GM21360 (cell line): ENCODE data around the gene ARMC8.

ENCODE experiments used
- ATAC-seq: cut with Tn5 transposase; IDR thresholded peaks from one replicate; pipeline ENCODE4 v1.9.1; 2021; ENCODE audit warnings: mild to moderate bottlenecking, moderate library complexity; ENCODE audit not compliant: unreplicated experiment

The ARMC8 gene

DNA sequence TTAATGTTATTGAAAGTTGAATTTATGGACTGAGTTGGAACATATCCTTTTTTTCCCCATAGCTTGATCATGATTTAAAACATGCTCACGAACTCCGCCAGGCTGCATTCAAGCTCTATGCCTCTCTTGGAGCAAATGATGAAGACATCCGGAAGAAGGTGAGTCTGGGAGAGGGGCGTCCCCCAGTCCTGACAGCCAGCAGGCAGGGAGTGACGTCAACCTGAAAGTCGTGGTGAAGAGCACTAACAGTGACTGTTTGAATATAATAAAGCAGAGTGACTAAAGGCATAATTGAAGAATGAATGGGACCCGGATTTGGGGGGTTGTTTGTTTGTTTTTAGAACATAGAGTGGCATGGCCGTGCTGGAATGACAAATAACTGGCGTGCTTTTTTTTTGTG is 57.9 kb downstream of the ARMC8 start:
- no peak for ATAC-seq

DNA sequence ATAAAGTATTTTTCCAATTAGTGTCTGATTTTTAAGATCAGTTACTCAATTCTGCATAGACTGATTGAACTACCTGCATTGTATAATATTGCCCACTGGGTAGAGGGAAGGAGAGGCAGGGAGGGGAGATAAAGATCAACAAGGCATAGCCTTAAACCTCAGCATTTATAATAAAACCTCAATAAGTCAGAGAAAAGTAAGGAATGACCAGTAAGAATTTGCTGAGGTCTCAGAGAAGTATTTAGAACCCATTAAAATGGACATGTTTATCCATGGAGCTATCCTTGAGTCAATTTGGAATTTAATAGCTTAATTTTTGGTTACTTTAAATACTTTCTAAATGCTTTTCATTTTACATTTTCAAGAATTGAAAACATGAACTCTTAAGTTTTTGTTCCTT is 62.5 kb downstream of the ARMC8 start:
- no peak for ATAC-seq

DNA sequence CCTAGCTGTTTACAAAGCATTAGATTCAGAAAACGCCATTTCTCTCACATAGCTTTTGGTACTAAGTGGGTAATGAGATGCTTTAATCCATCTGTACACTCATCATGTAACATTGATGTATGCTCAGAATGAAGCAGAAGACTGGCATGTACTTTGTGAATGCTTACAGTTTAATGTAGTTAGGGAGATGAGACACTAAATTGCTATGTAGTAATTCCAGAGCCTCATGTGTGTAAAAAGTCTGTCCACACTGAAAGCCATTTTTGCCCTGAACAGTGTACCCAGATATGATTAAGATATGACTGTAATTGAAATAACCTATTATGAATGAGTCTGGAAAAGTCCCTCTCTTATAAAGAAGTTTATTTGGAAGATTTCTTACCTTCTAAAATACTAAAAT is 66.5 kb downstream of the ARMC8 start:
- ATAC-seq: no peak

DNA sequence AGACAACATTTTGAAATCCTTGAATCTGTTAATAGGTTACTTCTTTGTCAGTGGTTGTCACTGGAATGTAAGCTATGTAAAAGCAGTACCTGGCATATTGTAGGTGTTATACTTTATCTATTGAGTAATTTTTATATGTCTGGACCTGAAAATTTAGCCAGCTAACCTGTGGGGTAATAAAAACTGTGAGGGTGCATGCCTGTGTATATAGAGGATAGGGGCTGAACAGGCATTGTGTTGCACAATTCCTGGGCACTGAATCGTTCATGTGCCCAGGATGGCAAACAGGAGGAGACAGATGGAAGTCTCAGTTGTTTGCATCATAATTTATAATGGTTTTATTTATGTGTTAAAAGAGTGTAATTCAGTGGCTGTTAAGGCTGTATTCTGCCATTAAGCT is 67.1 kb downstream of the ARMC8 start:
- ATAC-seq: no peak

DNA sequence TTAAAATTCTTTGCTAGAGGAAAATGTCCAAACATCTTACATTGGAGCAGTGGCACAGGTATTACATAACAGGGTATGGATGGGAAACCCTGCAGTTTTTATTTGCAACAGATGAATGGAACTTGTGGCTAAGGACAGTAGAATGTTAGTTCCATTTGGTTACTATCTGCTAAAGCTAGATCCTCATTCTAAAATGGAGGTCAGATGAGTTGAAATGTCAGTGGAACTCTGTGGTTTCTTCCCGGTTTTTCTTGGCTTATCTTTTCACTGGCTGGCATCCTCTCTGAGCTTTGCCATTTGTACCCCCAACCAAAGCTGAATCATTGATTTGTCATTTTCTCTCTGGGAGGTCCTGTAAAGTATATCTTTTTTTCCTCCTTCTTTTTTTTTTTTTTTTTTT is 68.9 kb downstream of the ARMC8 start:
- no peak for ATAC-seq

DNA sequence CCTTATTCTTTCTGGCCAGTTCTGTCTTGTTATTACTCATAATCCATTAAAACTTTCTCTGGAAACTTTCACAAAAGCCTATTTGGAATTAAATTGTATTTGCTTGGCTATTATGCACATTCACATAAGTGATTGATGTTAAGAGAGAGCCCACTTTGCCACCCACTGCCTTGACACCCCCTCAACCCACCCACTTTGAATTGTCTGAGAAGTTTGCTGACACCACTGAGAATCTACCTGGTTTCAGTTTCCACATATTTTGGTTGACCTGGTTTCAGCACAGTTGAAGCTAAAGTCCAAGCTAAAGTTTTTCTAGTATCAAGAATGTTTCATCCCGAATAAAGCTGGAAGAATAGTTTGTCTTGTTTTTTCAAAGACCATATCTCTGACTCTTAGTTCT is 70.9 kb downstream of the ARMC8 start:
- ATAC-seq: no peak

DNA sequence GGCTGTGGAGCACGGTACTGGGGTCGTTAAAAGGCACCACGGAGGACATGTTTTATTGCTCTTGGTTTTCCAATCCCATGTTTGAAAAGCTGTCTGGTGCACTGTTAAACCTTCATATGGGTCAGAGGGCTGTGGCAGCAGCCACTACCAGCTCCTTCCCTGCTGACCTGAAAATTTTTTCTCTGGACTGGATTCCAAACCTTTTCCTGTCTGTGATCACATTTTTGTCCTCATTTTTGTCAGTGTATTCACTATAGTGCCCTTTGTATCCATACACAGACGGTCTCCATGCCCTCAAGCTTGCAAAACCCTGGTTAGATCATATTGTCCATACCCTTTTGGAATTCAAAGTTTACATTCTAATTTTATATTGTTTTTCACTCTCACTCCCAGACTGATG is 72.0 kb downstream of the ARMC8 start:
- ATAC-seq: no peak

DNA sequence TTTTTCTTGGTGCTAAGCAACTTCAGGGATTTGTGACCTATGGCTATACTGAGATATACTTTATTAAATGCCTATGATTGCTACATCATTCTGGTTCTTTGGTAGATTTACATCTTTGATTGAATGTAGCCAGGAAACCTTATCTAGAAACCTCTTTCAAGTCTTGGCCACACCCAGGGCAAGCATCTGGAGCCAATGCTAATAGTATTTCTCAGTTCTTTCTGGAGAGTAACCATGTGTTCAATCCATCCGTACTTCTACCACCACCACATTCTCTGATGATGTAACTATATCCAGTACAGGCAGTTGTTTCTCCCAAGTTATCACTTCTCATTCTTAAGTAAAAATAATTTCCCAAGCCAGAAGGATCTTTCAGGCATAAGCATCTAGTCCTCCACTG is 73.5 kb downstream of the ARMC8 start:
- no peak for ATAC-seq

DNA sequence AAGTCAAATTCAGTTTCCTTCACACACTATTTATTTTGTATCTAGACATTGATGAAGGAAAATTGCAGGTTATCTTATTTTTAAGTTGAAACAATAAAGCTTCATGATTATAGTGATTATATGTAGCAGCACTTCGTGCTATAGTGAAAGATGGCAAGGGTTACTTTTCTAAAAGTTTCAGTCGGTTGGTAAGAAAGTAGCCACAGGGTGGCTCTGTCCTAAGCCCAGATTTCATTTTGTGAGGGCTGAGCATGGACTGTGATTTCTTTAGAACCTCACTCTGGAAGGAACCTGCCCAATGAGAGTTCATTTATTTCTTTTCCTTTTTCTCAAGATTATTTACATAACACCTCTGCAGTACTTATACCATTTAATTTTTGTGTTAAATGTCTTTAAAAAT is 76.0 kb downstream of the ARMC8 start:
- ATAC-seq: no peak

DNA sequence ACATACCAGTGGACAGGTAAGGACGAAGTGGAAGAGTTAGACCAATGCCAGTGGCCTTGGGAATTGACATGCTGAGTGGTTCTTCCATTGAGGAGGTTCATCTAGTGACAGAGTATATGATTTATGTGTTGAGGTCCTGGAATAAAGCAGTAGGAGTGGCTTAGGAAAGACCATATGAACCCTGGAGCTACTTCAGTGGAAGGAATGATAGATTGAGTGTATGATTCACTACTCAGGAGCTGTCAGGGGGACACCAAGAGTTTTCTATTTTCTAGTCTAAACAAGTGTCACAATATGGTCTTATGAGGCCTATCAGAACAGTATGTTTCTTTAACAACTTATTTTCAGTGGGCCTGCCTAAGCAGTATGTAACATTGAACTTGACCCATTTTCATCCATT is 78.6 kb downstream of the ARMC8 start:
- ATAC-seq: no peak

DNA sequence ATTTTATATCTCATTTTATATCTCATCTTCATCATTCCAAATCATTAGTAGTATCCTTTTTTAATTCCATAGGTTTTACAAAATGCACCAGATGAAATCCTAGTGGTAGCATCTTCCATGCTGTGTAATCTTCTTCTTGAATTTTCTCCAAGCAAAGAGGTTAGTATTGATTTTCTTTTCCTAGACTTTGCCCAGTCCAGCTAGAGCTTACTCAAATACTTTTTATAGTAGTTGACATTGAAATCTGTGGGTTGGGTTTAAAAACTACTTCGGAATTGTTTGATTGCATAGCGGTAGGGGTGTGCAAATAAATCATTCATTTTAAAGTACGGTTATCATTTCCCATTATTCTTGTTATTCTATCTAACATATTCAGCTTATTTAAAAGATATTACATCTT is 80.0 kb downstream of the ARMC8 start:
- ATAC-seq: no peak

DNA sequence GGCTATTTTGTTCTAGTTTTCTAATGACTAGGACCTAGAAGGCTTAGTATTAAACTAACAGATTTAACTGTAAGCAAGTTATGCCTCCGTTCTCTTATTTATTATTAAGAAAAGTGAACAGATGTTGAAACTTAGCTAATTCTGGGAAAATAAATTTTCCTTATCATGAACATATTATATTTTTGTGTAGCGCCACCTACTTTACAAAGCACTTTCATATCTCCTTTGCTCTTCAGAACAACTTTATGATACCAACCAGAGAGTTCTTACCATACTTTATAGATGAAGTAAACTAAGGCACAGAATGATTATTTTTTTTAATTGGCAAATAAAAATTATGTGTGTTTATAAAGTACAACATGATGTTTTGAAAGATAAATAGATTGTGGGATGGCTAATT is 83.1 kb downstream of the ARMC8 start:
- no peak for ATAC-seq

DNA sequence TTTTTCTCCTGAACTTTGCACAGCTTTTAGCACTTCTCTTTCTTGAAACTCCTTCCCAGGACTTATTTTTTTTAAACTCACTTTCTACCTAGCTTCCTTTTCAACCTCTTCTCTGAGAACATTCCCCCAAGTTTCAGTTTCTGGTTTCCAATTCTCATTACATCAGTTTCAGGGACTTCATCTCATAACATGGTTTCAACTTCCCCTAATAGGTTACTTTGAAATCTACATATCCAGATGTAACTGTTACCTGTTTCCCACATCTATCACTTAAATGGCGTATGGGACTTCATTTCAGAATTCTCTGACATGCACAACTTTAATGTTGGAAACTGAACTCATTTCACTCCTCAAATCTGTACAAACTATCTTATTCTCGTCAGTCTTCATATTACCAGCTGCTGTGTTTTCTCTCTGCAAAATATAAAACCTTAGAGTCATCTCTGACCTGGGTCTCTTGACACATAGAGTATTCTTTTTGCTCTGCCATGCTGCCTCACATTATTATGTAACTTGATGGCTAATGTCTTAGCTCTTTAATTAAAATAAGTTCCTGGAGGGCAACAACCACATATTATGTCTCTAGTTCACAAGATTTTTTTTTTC is 84.2 kb downstream of the ARMC8 start:
- ATAC-seq: no peak

DNA sequence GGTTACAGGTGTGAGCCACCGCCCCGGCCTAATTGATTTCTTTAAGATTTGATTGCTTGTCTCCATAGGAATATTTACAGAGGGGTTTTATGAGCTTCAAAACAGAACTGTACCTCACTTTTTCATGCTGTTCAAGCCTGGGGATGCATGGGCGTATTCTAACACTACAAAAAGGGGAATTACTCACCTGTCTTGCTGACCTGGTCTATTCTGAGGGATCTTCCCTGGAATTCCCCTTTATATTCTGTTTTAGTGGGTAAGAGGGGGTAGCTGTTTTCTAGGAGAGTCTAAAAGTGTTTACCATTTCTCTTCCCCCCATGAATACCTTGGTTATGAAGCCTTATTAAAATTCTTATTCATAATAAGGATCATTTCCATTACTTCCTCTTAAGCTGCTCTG is 94.5 kb downstream of the ARMC8 start:
- no peak for ATAC-seq

DNA sequence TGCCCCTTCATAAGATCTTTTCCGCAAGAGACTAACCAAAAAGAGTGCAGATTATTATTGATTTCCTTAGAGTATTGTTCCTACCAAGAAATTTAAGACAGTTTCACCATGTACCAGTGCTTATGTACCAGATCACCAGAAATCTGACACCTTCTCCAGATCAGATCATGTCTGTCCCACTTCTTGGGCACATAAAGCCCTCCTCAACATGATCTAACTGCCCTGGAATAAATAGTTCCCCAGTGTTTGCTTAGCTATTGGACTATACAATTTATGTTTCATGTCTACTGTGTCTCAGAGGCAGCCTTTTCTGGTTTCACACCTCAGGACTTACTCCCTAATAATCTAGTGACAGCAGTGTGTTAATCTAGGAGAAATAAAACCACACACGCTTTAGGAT is 95.7 kb downstream of the ARMC8 start:
- ATAC-seq: no peak

DNA sequence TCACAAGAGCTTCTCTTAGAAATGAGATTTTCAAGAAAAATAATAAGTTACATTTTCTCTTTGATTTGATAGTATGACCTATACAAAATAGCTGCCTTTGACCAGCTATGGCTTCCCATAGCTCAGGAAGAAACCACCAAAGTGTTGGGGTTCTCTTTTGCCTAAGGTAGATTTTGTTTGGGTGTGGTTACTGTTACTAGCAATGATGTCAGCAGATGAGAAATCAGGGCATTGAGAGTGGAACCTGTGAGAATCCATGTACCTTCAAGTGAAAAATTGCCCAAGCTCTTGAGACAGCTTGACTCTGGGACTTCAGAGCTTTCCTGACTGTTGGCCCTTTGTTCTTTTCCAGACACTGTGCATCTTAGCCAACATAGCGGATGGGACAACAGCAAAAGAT is 97.0 kb downstream of the ARMC8 start:
- no peak for ATAC-seq

DNA sequence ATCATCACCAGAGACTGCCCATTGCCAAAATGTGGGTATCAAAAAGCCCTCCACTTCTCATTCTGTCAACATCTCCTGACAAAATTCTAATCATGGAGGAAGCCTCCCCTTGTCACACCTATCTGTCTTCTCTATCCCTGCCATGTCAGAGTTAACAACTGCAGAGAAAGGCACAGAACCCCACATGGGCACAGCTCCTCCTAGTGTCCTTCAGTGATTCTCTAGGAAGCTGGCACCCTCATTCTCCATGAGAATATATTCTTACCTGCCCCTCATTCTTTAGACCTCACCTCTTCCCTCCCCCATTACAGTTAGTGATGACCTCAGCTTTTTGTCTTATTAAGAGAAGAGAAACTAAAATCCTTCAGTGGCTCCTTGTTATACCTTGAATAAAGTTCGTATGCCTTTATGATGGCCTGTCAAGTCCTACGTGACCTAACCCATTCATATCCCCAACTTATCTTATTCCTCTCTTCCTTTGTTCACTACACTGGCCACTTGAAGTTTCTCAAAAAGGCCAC is 97.9 kb downstream of the ARMC8 start:
- ATAC-seq: no peak

DNA sequence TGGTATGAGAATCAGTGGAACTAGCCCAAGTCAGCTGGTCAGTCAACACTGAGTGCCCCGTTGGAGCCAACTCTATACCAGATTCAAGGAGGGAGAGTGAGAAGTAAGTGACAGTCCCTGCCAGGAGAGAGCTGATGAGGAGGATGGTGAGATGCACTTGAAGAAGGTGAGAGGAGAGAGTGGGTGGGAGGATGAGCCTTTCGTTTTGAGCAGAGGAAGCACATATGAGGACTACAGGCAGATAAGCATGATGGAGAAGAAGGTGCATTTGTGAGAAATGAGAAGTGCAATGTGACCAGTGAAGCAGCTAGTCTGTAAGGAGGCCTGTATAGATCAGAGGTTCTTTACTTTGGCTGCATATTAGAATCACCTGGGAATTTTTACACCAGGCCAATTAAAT is 102.2 kb downstream of the ARMC8 start:
- no peak for ATAC-seq

DNA sequence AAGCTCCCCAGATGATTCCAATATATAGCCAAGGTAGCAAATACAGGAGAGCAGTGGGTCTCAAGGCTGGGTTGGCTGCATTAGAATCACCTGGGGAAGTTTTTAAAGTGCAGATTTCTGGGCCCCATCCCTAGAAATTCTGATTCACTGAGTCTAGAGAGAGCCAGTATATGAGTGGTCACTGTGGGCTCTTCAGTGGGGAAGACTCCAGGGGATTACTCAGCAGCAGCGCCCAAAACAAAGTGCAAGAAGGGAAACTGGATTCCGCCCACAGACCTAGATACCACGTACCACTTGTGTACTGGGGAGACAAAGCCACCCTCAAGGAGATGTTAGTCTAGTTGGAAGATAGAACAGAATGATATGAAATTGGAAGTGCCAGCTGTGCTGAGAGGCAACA is 102.6 kb downstream of the ARMC8 start:
- no peak for ATAC-seq

DNA sequence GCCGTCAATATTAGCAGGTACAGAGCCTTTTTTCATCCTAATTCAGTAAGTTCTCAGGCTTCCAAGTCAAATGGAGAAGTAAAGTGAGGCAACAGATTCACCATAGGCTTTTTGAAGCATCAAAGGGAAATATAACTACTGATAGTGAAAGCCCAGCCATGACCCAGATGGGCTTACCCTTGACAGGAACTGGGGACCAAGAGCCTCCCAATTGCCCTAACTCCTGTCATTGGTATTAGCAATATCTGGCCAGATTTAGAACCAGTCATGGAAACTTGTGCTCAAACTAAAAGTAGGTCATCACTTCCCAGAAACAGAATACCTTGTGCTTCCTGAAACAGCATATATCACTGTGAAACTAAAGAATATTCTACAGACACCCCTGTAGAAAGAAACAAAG is 109.5 kb downstream of the ARMC8 start:
- no peak for ATAC-seq

DNA sequence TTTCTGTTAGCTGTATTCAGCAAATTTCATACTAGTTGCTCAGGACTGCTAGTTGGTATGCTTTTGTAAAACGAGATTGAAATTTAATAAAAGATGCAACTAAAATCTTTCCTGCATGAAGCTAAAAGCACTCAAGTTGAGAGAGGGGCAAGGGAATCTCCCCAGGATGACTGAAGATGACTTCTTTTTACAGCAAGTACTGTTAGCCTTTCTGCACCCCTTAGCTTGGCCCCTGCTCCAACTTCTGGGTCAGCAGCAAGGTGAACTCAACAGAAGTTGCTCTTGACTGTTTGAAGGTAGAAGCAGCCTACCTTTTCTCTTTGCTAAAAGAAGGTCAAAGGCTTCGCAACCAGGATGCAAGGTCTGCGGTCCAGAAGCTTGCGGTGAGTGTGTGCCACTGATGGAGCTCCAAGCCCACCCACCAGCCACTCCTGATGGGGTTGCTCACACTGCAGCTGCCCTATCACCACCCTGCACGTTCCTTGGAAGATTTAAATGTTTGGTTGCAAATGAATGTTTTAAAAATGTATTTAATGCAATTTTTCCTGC is 110.0 kb downstream of the ARMC8 start:
- ATAC-seq: no peak

DNA sequence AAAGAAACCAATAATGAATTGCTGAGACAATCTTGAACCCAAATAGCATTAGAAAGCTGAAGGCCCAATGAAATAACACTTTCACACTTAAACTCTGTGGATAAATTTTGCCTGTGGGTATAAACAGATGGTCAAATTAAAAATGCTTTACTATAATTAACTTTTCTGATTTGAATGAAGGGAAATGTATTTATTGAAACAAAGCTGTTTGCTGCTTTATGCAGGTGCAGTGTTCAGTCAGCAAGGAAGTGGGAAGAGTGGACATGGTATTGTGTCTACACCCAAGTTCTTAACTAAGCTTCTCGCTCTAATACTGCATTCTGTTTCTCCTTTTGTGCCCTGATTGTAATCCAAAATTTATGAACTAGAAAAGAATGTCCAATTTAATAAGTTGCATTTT is 110.8 kb downstream of the ARMC8 start:
- ATAC-seq: no peak

DNA sequence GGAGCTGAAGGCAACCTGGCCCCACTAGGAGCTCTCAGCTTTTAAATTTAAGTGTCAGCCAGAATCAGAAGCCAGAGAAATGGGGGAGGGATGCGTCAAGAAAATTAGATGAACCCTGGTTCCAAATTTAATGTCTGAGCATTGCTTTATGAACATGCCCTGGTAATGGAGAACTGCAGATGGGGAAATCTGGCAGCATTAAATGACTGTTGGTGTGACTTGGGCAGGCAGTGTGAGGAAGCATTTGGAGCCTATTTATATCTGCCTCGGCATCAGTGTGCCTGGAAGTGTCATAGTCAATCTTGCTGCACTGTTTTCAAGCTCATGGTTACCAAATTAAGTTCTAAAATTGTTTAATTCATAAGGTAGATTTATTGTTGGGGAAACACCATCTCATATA is 113.5 kb downstream of the ARMC8 start:
- ATAC-seq: no peak
